KMS-11 (cell line): ENCODE results near the gene MED19.

Experiments used
- H2AFZ ChIP-seq: fragments of 200-600 bp; sonication (generic); 2 replicates; pipeline ENCODE4 v1.6.1; 2016; ENCODE audit warnings: antibody characterized with exemption, mixed run types, low read depth
- H3K27ac ChIP-seq: fragments of 200-600 bp; sonication (generic); 2 replicates; pipeline ENCODE4 v1.6.1; 2016; ENCODE audit warnings: mild to moderate bottlenecking, mixed run types
- H3K27me3 ChIP-seq: fragments of 200-600 bp; sonication (generic); 2 replicates; pipeline ENCODE4 v1.6.1; 2017; ENCODE audit warnings: mild to moderate bottlenecking, low read depth, mixed run types, moderate library complexity; ENCODE audit not compliant: insufficient read depth
- H3K36me3 ChIP-seq: fragments of 200-600 bp; sonication (generic); 2 replicates; pipeline ENCODE4 v1.6.1; 2017; ENCODE audit warnings: mild to moderate bottlenecking, mixed run types; ENCODE audit not compliant: insufficient read depth
- H3K4me1 ChIP-seq: fragments of 200-600 bp; sonication (generic); 2 replicates; pipeline ENCODE4 v1.6.1; 2016; ENCODE audit warnings: mild to moderate bottlenecking, low read depth, mixed run types; ENCODE audit not compliant: poor library complexity, severe bottlenecking
- H3K4me2 ChIP-seq: fragments of 200-600 bp; sonication (generic); 2 replicates; pipeline ENCODE4 v1.7.0; 2016; ENCODE audit warnings: mild to moderate bottlenecking, mixed run types
- H3K4me3 ChIP-seq: fragments of 200-600 bp; sonication (generic); IDR thresholded peaks from 2 replicates; pipeline ENCODE4 v1.6.1; 2017; ENCODE audit warnings: low read depth, low read length, mixed read lengths; ENCODE audit not compliant: insufficient read depth
- H3K79me2 ChIP-seq: fragments of 200-600 bp; sonication (generic); 2 replicates; pipeline ENCODE4 v1.6.1; 2016; ENCODE audit warnings: low read depth, mixed run types; ENCODE audit not compliant: insufficient read depth
- H3K9ac ChIP-seq: fragments of 200-600 bp; sonication (generic); 2 replicates; pipeline ENCODE4 v1.6.1; 2016; ENCODE audit warnings: mild to moderate bottlenecking, mixed run types
- H4K20me1 ChIP-seq: fragments of 200-600 bp; sonication (generic); 2 replicates; pipeline ENCODE4 v1.6.1; 2016; ENCODE audit warnings: mild to moderate bottlenecking, mixed run types; ENCODE audit not compliant: insufficient read depth
- TF ChIP-seq, protein P1 (sequence below): fragments of 200-600 bp; sonication (generic); conservative IDR thresholded peaks from 2 replicates; pipeline ENCODE4 v1.6.1; 2017; ENCODE audit warnings: low read depth, mild to moderate bottlenecking, antibody characterized with exemption, low read length, moderate library complexity, mixed read lengths

MED19 gene

DNA sequence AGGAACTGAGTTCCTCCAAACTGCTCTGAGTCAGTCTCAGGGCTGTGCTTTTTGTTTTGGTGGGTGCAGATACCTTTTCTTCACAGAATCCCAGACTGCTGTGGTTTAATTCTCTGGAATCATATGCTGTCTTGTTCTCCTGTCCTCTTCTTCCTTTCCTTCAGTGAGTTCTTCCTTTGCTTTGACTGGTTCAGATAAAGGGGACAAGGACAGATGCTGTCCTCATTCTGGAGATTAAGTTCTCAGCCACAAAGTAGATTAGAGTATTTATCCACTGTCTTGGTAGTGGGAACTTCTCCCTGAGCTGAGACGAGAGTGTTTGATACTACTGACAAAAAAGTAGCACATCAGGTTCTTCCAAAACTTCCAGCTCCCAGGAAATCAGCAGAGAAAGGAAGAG, 30.8 kb downstream of the MED19 start:
- H2AFZ ChIP-seq = no peak overlapping the region
- no peaks in the 10 kb centered on the region for H4K20me1 ChIP-seq
- H3K79me2 ChIP-seq = peaks cover 34% of the 10 kb centered on the region
- H3K4me1 ChIP-seq = peaks cover 13% of the 10 kb centered on the region
- no peak overlapping the region for H3K9ac ChIP-seq
- H3K27ac ChIP-seq = no peak overlapping the region
- H3K4me3 ChIP-seq = no peak overlapping the region
- no peaks in the 10 kb centered on the region for H3K36me3 ChIP-seq
- no peak overlapping the region for H3K4me2 ChIP-seq
- TF ChIP-seq, protein P1, sequence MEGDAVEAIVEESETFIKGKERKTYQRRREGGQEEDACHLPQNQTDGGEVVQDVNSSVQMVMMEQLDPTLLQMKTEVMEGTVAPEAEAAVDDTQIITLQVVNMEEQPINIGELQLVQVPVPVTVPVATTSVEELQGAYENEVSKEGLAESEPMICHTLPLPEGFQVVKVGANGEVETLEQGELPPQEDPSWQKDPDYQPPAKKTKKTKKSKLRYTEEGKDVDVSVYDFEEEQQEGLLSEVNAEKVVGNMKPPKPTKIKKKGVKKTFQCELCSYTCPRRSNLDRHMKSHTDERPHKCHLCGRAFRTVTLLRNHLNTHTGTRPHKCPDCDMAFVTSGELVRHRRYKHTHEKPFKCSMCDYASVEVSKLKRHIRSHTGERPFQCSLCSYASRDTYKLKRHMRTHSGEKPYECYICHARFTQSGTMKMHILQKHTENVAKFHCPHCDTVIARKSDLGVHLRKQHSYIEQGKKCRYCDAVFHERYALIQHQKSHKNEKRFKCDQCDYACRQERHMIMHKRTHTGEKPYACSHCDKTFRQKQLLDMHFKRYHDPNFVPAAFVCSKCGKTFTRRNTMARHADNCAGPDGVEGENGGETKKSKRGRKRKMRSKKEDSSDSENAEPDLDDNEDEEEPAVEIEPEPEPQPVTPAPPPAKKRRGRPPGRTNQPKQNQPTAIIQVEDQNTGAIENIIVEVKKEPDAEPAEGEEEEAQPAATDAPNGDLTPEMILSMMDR = no peak
- H3K27me3 ChIP-seq = no peaks in the 10 kb centered on the region

DNA sequence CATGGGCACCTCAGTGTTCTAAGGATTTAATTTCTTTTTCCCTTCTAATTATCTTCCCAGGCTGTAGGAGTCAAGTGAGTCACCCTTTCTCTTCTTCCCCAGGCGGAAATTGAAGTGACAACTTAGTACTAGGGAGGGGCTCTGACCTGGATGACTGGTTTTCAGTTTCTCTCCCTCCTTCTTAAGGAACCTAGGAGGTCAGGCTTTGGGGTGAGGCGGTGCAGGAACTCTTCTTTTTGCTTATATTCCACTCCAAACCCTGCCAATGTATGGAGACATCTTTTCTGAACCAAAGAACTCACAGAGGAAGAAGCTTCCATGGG, 31.5 kb downstream of the MED19 start:
- Histone ChIP-seq H3K79me2 (peaks cover 41% of the 10 kb centered on the region), H3K9ac (no peak overlapping the region), H3K4me3 (no peak overlapping the region), H3K27me3 (no peaks in the 10 kb centered on the region), H3K27ac (no peak overlapping the region), H3K4me2 (no peak overlapping the region), H3K4me1 (peaks cover 13% of the 10 kb centered on the region), H4K20me1 (no peaks in the 10 kb centered on the region), H3K36me3 (no peaks in the 10 kb centered on the region), H2AFZ (no peak overlapping the region)
- TF ChIP-seq, protein P1 = no peak

DNA sequence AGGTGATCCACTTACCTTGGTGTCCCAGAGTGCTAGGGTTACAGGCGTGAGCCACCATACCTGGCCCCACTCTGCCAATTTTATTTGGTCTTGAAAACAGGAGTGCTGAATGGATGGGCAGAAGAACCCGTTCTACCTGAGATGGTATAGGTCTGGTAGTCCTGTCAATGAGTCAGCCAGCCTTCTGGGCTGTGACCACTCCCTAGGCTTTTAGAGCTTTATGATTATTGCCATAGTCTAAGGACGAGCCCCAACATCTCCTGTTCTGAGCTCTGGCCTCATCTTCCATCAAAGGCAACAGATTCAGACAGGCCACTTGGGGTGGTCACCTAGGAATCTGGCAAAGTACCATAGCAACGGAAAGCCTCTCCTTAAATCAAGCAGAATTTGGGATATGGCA, 32.6 kb downstream of the MED19 start:
- TF ChIP-seq, protein P1 = no peak
- no peaks in the 10 kb centered on the region for H4K20me1 ChIP-seq
- H3K4me3 ChIP-seq = no peak overlapping the region
- no peaks in the 10 kb centered on the region for H3K36me3 ChIP-seq
- no peaks in the 10 kb centered on the region for H3K27me3 ChIP-seq
- H3K79me2 ChIP-seq = peaks cover 51% of the 10 kb centered on the region
- no peak overlapping the region for H3K9ac ChIP-seq
- H3K4me1 ChIP-seq = peaks cover 13% of the 10 kb centered on the region
- no peak overlapping the region for H2AFZ ChIP-seq
- H3K27ac ChIP-seq = no peak overlapping the region
- H3K4me2 ChIP-seq = no peak overlapping the region

DNA sequence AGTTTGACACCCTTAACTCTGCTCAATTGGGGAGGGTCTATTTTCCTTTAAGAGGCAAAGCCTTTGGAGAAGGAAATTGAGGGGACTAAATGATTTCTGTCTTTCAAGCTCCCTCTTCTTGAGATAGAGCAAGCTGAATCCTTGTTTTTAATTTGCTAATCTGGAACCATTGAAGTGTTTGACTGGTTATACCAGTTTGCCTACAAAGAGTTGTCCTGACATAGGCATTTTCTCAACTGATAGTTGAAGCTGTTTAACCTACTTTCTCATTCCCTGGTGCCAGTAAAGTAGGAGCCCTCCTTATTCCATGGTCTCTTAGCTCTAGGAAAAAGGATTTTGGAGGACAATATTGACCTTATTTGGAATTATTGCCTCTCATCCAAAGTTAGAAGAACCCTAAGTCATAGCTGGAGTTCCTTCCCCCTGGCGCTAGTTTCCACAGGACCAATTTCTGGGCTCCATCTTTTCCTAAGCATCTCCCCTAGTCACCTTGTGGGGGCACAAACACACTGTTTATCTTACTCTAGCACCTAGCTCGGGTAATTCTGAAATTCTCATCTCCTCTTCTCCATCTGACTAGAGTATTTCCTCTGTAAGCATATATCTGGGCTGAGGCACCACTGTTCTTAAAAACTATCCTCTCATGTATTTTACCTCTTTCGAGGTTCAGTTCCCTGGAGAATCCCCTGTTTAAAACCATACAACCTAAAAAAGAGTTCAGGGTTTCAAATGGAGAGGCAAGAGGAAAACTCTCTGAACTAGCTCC, 36.7 kb downstream of the MED19 start:
- TF ChIP-seq, protein P1 = no peak
- Histone ChIP-seq H3K4me3 (no peak overlapping the region), H3K4me2 (no peak overlapping the region)

More for the DNA sequence above, 36.7 kb downstream of the MED19 start:
- no peak overlapping the region for H3K27ac ChIP-seq
- 0 out of 2 replicates have a peak, but pooled peaks cover 5% of the 10 kb centered on the region for H3K36me3 ChIP-seq
- H3K79me2 ChIP-seq = peaks cover 82% of the 10 kb centered on the region
- no peak overlapping the region for H3K9ac ChIP-seq
- 0 out of 2 replicates have a peak, but pooled peaks cover 2% of the 10 kb centered on the region for H4K20me1 ChIP-seq
- no peak overlapping the region for H2AFZ ChIP-seq
- H3K27me3 ChIP-seq = no peaks in the 10 kb centered on the region
- H3K4me1 ChIP-seq = peaks cover 18% of the 10 kb centered on the region
